Mucosa of descending colon (tissue), 3 donors: Measurements from ENCODE around the gene FAT2. TPM values are rescaled to one million over a fixed set of nuclear protein-coding genes. Genes with fewer than 3 reads are reported as not detected.

Experiments used
- ATAC-seq: fragments of 200-7000 bp; cut with Tn5 transposase; one replicate; pipeline ENCODE4 v1.9.1; 2020; ENCODE audit warnings: mild to moderate bottlenecking, moderate library complexity
- DNase-seq, 3 donors: peaks; one replicate each; pipeline ENCODE4 v3.0.0-alpha.2; 2020
- H3K36me3 ChIP-seq: fragments of 200-600 bp; one replicate; pipeline ENCODE4 v1.8.0; 2021; ENCODE audit warnings: low read depth, mild to moderate bottlenecking
- H3K4me1 ChIP-seq: fragments of 200-600 bp; one replicate; pipeline ENCODE4 v1.8.0; 2021; ENCODE audit warnings: low read depth, mild to moderate bottlenecking
- H3K4me3 ChIP-seq: fragments of 200-600 bp; one replicate; pipeline ENCODE4 v1.8.0; 2021; ENCODE audit warnings: mild to moderate bottlenecking
- H3K9me3 ChIP-seq: fragments of 200-600 bp; one replicate; pipeline ENCODE4 v1.8.0; 2021; ENCODE audit warnings: mild to moderate bottlenecking
- intact Hi-C, 2 donors: fragments of 100-400 bp; cut with DNase I in 1 of 2; cut with micrococcal nuclease in 1 of 2; formaldehyde crosslinking; loops; one replicate each; pipeline versions ENCODE4 v1.11.0 to v1.11.1; 2022; cut with DNase I, micrococcal nuclease
- total RNA-seq, 3 donors: library from RNA; stranded (reverse); fragmentation: NEBNext Ultra II Directional in 2 of 3; extraction: Animal tissue kit (Norgen Biotek cat#: 25700) in 2 of 3; gene quantifications; one replicate each; pipeline versions ENCODE4 v1.2.1 to v1.2.4, GENCODE V29; 2021 to 2023
- TF ChIP-seq, protein P1 (sequence below): fragments of 200-600 bp; IDR thresholded peaks from one replicate; pipeline ENCODE4 v1.8.0; 2022; ENCODE audit warnings: antibody characterized with exemption, mild to moderate bottlenecking
- donor health status: DM: no; HTN: no; CAD: no; lungs with moderate emphysema.
- donor health status: DM: no; HTN: no; CAD: no.
- donor health status: DM: no; HTN: yes; CAD: no.

The FAT2 gene
- total RNA-seq, 3 donors from 2014 or later = not detected

- no peaks in the 10 kb centered on the region for H3K36me3 ChIP-seq
- H3K9me3 ChIP-seq = no peaks in the 10 kb centered on the region
- DNase-seq (no peak), ATAC-seq (no peak)
- TF ChIP-seq, protein P1, sequence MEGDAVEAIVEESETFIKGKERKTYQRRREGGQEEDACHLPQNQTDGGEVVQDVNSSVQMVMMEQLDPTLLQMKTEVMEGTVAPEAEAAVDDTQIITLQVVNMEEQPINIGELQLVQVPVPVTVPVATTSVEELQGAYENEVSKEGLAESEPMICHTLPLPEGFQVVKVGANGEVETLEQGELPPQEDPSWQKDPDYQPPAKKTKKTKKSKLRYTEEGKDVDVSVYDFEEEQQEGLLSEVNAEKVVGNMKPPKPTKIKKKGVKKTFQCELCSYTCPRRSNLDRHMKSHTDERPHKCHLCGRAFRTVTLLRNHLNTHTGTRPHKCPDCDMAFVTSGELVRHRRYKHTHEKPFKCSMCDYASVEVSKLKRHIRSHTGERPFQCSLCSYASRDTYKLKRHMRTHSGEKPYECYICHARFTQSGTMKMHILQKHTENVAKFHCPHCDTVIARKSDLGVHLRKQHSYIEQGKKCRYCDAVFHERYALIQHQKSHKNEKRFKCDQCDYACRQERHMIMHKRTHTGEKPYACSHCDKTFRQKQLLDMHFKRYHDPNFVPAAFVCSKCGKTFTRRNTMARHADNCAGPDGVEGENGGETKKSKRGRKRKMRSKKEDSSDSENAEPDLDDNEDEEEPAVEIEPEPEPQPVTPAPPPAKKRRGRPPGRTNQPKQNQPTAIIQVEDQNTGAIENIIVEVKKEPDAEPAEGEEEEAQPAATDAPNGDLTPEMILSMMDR = no peak
- intact Hi-C loops = no loop called here
- no peak overlapping the region for H3K4me3 ChIP-seq
- H3K4me1 ChIP-seq = no peaks in the 10 kb centered on the region
Measured at GRCh38 chr5:151631941-151632340, 40.8 kb upstream of the FAT2 start.

DNA sequence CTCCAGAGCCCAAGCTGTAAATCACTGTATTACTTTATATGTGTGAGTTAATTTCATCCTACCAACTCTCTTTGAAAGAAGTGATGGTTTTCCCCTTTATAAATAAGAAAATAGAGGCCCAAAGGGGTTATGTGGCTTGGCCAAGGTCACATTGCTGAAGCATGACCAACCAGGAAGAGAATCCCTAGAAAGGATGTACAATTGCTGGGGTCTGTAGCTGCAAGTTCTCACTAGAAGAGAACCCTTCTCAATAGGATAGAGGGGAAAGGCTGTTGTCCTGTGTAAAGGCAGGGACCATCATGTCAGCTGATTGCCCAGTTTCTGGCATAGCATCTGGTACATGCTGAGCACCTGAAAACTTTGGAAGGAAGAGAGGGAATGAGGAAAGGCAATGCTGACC, 39.0 kb upstream of the FAT2 start:
- no peak overlapping the region for H3K4me3 ChIP-seq
- H3K4me1 ChIP-seq = no peaks in the 10 kb centered on the region
- no peaks in the 10 kb centered on the region for H3K36me3 ChIP-seq
- no peaks in the 10 kb centered on the region for H3K9me3 ChIP-seq
- no peak for ATAC-seq
- TF ChIP-seq, protein P1 = no peak
- DNase-seq = no peak
- intact Hi-C loops = no loop called here

- TF ChIP-seq, protein P1 = no peak
- Histone ChIP-seq H3K9me3 (no peaks in the 10 kb centered on the region), H3K4me3 (no peak overlapping the region), H3K36me3 (no peaks in the 10 kb centered on the region), H3K4me1 (no peaks in the 10 kb centered on the region)
- no peak for ATAC-seq
- peak in 1 of 3 donors; percentile 3 for DNase-seq
- intact Hi-C loops = no loop called here
Measured at GRCh38 chr5:151628112-151628823, 37.1 kb upstream of the FAT2 start.

DNA sequence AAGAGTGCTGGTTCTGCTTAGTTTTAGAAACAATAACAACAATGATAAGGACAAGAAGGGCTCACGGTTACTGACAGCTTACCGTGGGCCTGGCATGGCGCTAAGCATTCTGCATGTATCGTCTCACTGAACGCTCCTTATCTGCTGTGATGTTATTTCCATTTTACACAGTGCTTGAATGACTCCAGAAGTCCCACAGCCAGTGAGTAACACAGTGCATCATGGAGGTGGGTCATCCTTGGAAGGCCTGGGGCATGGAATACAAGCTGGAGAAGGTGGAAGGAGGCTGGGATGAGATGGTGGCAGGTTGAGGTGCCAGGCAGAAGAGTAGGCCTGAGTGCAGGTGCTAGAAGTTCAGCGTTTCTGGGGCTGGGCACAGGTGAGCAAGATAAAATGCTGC, 36.5 kb upstream of the FAT2 start:
- ATAC-seq (no peak), DNase-seq (no peak)
- Histone ChIP-seq H3K36me3 (no peaks in the 10 kb centered on the region), H3K4me3 (no peak overlapping the region), H3K4me1 (no peaks in the 10 kb centered on the region), H3K9me3 (no peaks in the 10 kb centered on the region)
- TF ChIP-seq, protein P1 = no peak
- intact Hi-C loops = no loop called here

DNA sequence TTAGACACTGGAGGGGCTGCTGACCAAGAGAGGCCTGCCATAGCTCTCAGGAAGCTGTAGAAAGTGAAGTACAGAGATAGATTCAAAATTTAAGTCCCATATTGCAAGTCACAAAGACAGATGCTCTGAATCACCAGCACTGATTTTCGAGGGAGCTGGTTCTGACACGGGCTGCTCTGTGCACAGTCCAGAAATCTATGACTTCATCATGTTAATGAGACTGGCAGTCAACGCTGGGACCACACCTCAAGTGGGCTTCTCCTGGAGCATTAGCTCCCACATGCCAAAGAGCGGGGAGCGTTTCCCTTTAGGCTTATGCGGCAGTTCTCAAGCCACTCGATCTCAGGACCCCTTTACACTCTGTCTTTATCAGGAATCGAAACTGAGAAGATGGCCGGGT, 34.2 kb upstream of the FAT2 start:
- no peak for ATAC-seq
- no peaks in the 10 kb centered on the region for H3K36me3 ChIP-seq
- DNase-seq = no peak
- H3K9me3 ChIP-seq = no peaks in the 10 kb centered on the region
- H3K4me3 ChIP-seq = no peak overlapping the region
- intact Hi-C loops = no loop called here
- no peaks in the 10 kb centered on the region for H3K4me1 ChIP-seq
- TF ChIP-seq, protein P1 = no peak

DNA sequence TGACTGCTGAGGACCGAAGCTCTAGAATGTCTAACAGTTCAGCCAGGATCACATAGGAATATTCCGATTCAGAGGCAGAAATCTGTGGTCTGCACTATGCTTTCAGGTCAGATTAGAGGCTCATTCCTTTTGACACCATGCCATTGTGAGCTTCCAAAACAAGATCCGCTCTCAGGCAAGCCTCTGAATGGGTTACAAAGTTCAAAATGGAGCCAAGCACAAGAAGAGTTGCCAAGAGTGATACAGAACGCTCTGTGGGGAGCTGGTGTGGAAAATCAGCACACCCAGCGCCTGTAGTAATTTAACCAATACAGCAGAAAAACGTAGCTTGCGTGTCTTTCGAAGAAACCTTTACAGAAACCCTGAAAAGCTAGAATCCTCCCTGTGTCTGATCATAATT, 33.3 kb upstream of the FAT2 start:
- no peaks in the 10 kb centered on the region for H3K4me1 ChIP-seq
- no peaks in the 10 kb centered on the region for H3K36me3 ChIP-seq
- ATAC-seq (no peak), DNase-seq (no peak)
- no peak overlapping the region for H3K4me3 ChIP-seq
- intact Hi-C loops = no loop called here
- H3K9me3 ChIP-seq = no peaks in the 10 kb centered on the region
- TF ChIP-seq, protein P1 = no peak
